Measurements from ENCODE around the gene SPECC1L.
"Not testable (repeated sequence)": the region's sequence is repeated elsewhere in the genome, so short reads cannot be mapped to it uniquely, and the experiment has no call there.

GRCh38 chr22:24256136-24256535 lies 14.5 kb upstream of the SPECC1L start:
- TF ChIP-seq, protein P1, sequence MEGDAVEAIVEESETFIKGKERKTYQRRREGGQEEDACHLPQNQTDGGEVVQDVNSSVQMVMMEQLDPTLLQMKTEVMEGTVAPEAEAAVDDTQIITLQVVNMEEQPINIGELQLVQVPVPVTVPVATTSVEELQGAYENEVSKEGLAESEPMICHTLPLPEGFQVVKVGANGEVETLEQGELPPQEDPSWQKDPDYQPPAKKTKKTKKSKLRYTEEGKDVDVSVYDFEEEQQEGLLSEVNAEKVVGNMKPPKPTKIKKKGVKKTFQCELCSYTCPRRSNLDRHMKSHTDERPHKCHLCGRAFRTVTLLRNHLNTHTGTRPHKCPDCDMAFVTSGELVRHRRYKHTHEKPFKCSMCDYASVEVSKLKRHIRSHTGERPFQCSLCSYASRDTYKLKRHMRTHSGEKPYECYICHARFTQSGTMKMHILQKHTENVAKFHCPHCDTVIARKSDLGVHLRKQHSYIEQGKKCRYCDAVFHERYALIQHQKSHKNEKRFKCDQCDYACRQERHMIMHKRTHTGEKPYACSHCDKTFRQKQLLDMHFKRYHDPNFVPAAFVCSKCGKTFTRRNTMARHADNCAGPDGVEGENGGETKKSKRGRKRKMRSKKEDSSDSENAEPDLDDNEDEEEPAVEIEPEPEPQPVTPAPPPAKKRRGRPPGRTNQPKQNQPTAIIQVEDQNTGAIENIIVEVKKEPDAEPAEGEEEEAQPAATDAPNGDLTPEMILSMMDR (IDR thresholded peaks at IDR 0.05; ENCODE audit: insufficient read depth, low read length, poor library complexity, severe bottlenecking), result not testable (repeated sequence)
- not testable (repeated sequence) for TF ChIP-seq EZH2phosphoT487 (conservative IDR thresholded peaks at IDR 0.05; ENCODE audit: low read length)

Data from SU-DHL-6 (cell line).